Hippocampal formation (tissue), 2 donors: ENCODE data around the gene DGKH.

ENCODE experiments used
- DNase-seq, 2 donors: peaks; one replicate each; lab custom pipeline; 2025; lab: John Stamatoyannopoulos, UW

DGKH gene

GRCh38 chr13:42277618-42278276 lies 229.3 kb downstream of the DGKH start:
- no peak for DNase-seq

GRCh38 chr13:42279080-42279479 lies 230.6 kb downstream of the DGKH start:
- DNase-seq = no peak

- DNase-seq = no peak
These were observed 231.5 kb downstream of the DGKH start for GRCh38 chr13:42279986-42280385.

- no peak for DNase-seq
These were observed 232.1 kb downstream of the DGKH start for GRCh38 chr13:42280537-42280936.

GRCh38 chr13:42283574-42283973 lies 235.1 kb downstream of the DGKH start:
- no peak for DNase-seq

GRCh38 chr13:42284068-42284467 lies 235.6 kb downstream of the DGKH start:
- no peak for DNase-seq
